GM23338 (cell line): ENCODE measurements around the gene SORD. TPM values are rescaled to one million over a fixed set of nuclear protein-coding genes. Genes with fewer than 3 reads are reported as not detected.

Source experiments
- ATAC-seq: fragments of 200-7000 bp; cut with Tn5 transposase; 3 replicates; pipeline ENCODE4 v1.9.1; 2020
- DNase-seq: peaks from one replicate; pipeline ENCODE4 v3.0.0-alpha.2; 2015; ENCODE audit warnings: low spot score
- H2AFZ ChIP-seq: fragments of 200-600 bp; sonication (generic); 2 replicates; pipeline ENCODE4 v1.8.0; 2016; ENCODE audit warnings: antibody characterized with exemption, mild to moderate bottlenecking, moderate library complexity
- H3F3A ChIP-seq: fragments of 200-600 bp; sonication (generic); replicated peaks from 2 replicates; pipeline ENCODE4 v1.8.0; 2017; ENCODE audit warnings: antibody characterized with exemption, mixed run types, low read depth
- H3K27ac ChIP-seq: fragments of 200-600 bp; sonication (generic); 2 replicates; pipeline ENCODE4 v1.6.1; 2016; ENCODE audit warnings: low read depth
- H3K27me3 ChIP-seq: fragments of 200-600 bp; sonication (generic); 2 replicates; pipeline ENCODE4 v1.8.0; 2016; ENCODE audit warnings: mild to moderate bottlenecking, mixed run types, moderate library complexity; ENCODE audit not compliant: insufficient read depth
- H3K36me3 ChIP-seq: fragments of 200-600 bp; sonication (generic); 2 replicates; pipeline ENCODE4 v1.8.0; 2016; ENCODE audit warnings: mild to moderate bottlenecking; ENCODE audit not compliant: insufficient read depth
- H3K4me1 ChIP-seq: fragments of 200-600 bp; sonication (generic); 2 replicates; pipeline ENCODE4 v1.8.0; 2016; ENCODE audit warnings: mild to moderate bottlenecking, moderate library complexity; ENCODE audit not compliant: insufficient read depth
- H3K4me2 ChIP-seq: fragments of 200-600 bp; sonication (generic); 2 replicates; pipeline ENCODE4 v1.7.1; 2017; ENCODE audit warnings: mixed run types
- H3K4me3 ChIP-seq: fragments of 200-600 bp; sonication (generic); 2 replicates; pipeline ENCODE4 v1.6.1; 2016; ENCODE audit warnings: mixed run types
- H3K79me2 ChIP-seq: fragments of 200-600 bp; sonication (generic); replicated peaks from 2 replicates; pipeline ENCODE4 v1.8.0; 2017; ENCODE audit warnings: mild to moderate bottlenecking; ENCODE audit not compliant: insufficient read depth
- H3K9me2 ChIP-seq: fragments of 200-600 bp; sonication (generic); 2 replicates; pipeline ENCODE4 v1.8.0; 2017; ENCODE audit not compliant: insufficient read depth
- H4K20me1 ChIP-seq: fragments of 200-600 bp; sonication (generic); replicated peaks from 2 replicates; pipeline ENCODE4 v1.8.0; 2017; ENCODE audit warnings: mild to moderate bottlenecking; ENCODE audit not compliant: insufficient read depth
- H3K27ac Mint-ChIP-seq: 2 replicates; pipeline ENCODE4 v1.8.0; 2020; ENCODE audit warnings: inconsistent platforms, mild to moderate bottlenecking, moderate library complexity, mixed read lengths
- H3K27me3 Mint-ChIP-seq: 3 replicates; pipeline ENCODE4 v1.8.0; 2022; ENCODE audit warnings: low read depth, mild to moderate bottlenecking, moderate library complexity, mixed read lengths, inconsistent platforms; ENCODE audit not compliant: insufficient read depth, poor library complexity
- H3K36me3 Mint-ChIP-seq: 3 replicates; pipeline ENCODE4 v1.8.0; 2021; ENCODE audit warnings: low read depth, mild to moderate bottlenecking, inconsistent platforms, moderate library complexity, mixed read lengths
- H3K4me1 Mint-ChIP-seq: 3 replicates; pipeline ENCODE4 v1.8.0; 2020; ENCODE audit warnings: mild to moderate bottlenecking, inconsistent platforms, mixed read lengths
- H3K4me3 Mint-ChIP-seq: 3 replicates; pipeline ENCODE4 v1.8.0; 2021; ENCODE audit warnings: moderate library complexity, mild to moderate bottlenecking, inconsistent platforms, mixed read lengths
- H3K9me3 Mint-ChIP-seq: 3 replicates; pipeline ENCODE4 v1.8.0; 2020; ENCODE audit warnings: moderate library complexity, mild to moderate bottlenecking, inconsistent platforms, mixed read lengths
- CREB1 ChIP-seq: fragments of 250-450 bp; sonication (Bioruptor Pico); IDR thresholded peaks from 2 replicates; pipeline ENCODE4 v1.5.0; 2020; ENCODE audit warnings: low read depth, mild to moderate bottlenecking, moderate library complexity
- ETS1 ChIP-seq: IDR thresholded peaks from 2 replicates; pipeline ENCODE4 v1.6.1; 2016; ENCODE audit warnings: antibody characterized with exemption
- EZH2 ChIP-seq: fragments of 200-600 bp; sonication (generic); IDR thresholded peaks from one replicate; pipeline ENCODE4 v1.8.0; 2017; ENCODE audit warnings: antibody characterized with exemption, mild to moderate bottlenecking, low read depth; ENCODE audit not compliant: unreplicated experiment
- EZH2phosphoT487 ChIP-seq: fragments of 200-600 bp; sonication (generic); IDR thresholded peaks from one replicate; pipeline ENCODE4 v1.8.1; 2018; ENCODE audit warnings: antibody characterized with exemption; ENCODE audit not compliant: unreplicated experiment
- JUNB ChIP-seq: IDR thresholded peaks from one replicate; pipeline ENCODE4 v1.6.1; 2016; ENCODE audit warnings: antibody characterized with exemption; ENCODE audit not compliant: unreplicated experiment
- NANOG ChIP-seq: IDR thresholded peaks from 2 replicates; pipeline ENCODE4 v1.6.1; 2016; ENCODE audit warnings: antibody characterized with exemption, borderline replicate concordance
- POLR2AphosphoS5 ChIP-seq: IDR thresholded peaks from 2 replicates; pipeline ENCODE4 v1.6.1; 2016; ENCODE audit warnings: antibody characterized with exemption, low read depth
- STAT1 ChIP-seq: IDR thresholded peaks from one replicate; pipeline ENCODE4 v1.6.1; 2016; ENCODE audit warnings: antibody characterized with exemption; ENCODE audit not compliant: unreplicated experiment
- ZNF114 ChIP-seq: fragments of 250-450 bp; sonication (Bioruptor Pico); IDR thresholded peaks from 2 replicates; pipeline ENCODE4 v1.5.0; 2020; ENCODE audit warnings: mild to moderate bottlenecking, moderate library complexity
- ZNF331 ChIP-seq: fragments of 250-450 bp; sonication (Bioruptor Pico); IDR thresholded peaks from 2 replicates; pipeline ENCODE4 v1.5.0; 2020; ENCODE audit warnings: low read depth, mild to moderate bottlenecking, moderate library complexity
- ZNF462 ChIP-seq: fragments of 250-450 bp; sonication (Bioruptor Pico); IDR thresholded peaks from 2 replicates; pipeline ENCODE4 v1.5.0; 2020; ENCODE audit warnings: mild to moderate bottlenecking, moderate library complexity
- polyA plus RNA-seq: library from polyadenylated mRNA; unstranded; fragments of >200 nt; fragmentation: Nextera tagmentation; extraction: Ambion mirVana; gene quantifications from 2 replicates; pipeline ENCODE4 v1.2.1, GENCODE V29; 2016
- total RNA-seq: library from RNA; depleted of rRNA; stranded (reverse); fragments of >200 nt; shearing (Covaris generic); gene quantifications from 2 replicates; pipeline ENCODE4 v1.2.3, GENCODE V29; 2014
- TF ChIP-seq, protein P1 (sequence below), 2 experiments: fragments of 200-600 bp in 1 of 2; sonication (generic) in 1 of 2; conservative IDR thresholded peaks; 2 replicates each; pipeline versions ENCODE4 v1.5.1 to v1.6.1; 2016 to 2017; ENCODE audit warnings: antibody characterized with exemption in 2 of 2, low read depth in 2 of 2, mild to moderate bottlenecking in 2 of 2, moderate library complexity in 1 of 2
- TF ChIP-seq, protein P2 (sequence below): IDR thresholded peaks from one replicate; pipeline ENCODE4 v1.6.1; 2018; ENCODE audit warnings: antibody characterized with exemption; ENCODE audit not compliant: unreplicated experiment

The SORD gene
- total and polyA plus RNA-seq, 2 experiments from 2014 or later: 12.5 to 55.0 TPM

DNA sequence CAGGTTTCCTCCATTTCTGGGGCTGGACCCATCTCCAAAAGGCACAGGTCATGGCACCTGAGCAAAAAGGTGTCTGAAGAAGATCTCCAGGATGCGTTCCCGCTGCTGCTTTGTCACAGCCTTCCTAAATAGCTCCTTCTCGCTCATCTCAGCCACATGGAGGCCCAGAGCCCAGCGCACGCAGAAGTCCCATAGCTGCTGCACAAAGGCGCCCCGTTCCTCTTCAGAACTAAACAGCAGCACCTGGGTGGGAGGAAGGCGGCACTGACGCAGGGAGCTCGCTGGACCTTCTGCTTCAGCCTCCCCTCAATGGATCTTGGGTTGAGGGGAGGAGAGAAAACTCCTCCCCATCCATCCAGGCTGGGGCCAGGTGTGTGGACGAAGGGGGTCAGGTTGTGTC is 82.6 kb downstream of the SORD start:
- Histone ChIP-seq H4K20me1 (no peaks in the 10 kb centered on the region), H3K4me2 (no peak overlapping the region), H3K79me2 (no peaks in the 10 kb centered on the region), H3K27me3 (peaks cover 25% of the 10 kb centered on the region), H3K36me3 (no peaks in the 10 kb centered on the region), H3K9me2 (no peaks in the 10 kb centered on the region), H3K4me1 (peaks cover 10% of the 10 kb centered on the region), H3K4me3 (no peak overlapping the region), H3F3A (no peaks in the 10 kb centered on the region), H2AFZ (no peak overlapping the region), H3K27ac (no peak overlapping the region)
- H3K27me3 Mint-ChIP-seq: peaks cover 26% of the 10 kb centered on the region
- peaks cover 14% of the 10 kb centered on the region for H3K4me1 Mint-ChIP-seq
- no peaks in the 10 kb centered on the region for H3K9me3 Mint-ChIP-seq
- H3K27ac Mint-ChIP-seq: no peak overlapping the region
- no peak overlapping the region for H3K4me3 Mint-ChIP-seq
- ATAC-seq (no peak), DNase-seq (no peak)
- H3K36me3 Mint-ChIP-seq: no peaks in the 10 kb centered on the region
- no peak for TF ChIP-seq EZH2
- TF ChIP-seq, protein P1, sequence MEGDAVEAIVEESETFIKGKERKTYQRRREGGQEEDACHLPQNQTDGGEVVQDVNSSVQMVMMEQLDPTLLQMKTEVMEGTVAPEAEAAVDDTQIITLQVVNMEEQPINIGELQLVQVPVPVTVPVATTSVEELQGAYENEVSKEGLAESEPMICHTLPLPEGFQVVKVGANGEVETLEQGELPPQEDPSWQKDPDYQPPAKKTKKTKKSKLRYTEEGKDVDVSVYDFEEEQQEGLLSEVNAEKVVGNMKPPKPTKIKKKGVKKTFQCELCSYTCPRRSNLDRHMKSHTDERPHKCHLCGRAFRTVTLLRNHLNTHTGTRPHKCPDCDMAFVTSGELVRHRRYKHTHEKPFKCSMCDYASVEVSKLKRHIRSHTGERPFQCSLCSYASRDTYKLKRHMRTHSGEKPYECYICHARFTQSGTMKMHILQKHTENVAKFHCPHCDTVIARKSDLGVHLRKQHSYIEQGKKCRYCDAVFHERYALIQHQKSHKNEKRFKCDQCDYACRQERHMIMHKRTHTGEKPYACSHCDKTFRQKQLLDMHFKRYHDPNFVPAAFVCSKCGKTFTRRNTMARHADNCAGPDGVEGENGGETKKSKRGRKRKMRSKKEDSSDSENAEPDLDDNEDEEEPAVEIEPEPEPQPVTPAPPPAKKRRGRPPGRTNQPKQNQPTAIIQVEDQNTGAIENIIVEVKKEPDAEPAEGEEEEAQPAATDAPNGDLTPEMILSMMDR (conservative IDR thresholded peaks at IDR 0.05; ENCODE audit: low read depth in 2 of 2): no peak
- no peak for TF ChIP-seq ZNF331 (CRISPR knock-in tag)
- TF ChIP-seq POLR2AphosphoS5: no peak
- TF ChIP-seq STAT1: no peak
- TF ChIP-seq JUNB: no peak
- TF ChIP-seq ETS1: no peak
- TF ChIP-seq ZNF114 (CRISPR knock-in tag): no peak
- TF ChIP-seq ZNF462 (CRISPR knock-in tag): no peak
- no peak for TF ChIP-seq CREB1 (CRISPR knock-in tag)
- TF ChIP-seq, protein P2, sequence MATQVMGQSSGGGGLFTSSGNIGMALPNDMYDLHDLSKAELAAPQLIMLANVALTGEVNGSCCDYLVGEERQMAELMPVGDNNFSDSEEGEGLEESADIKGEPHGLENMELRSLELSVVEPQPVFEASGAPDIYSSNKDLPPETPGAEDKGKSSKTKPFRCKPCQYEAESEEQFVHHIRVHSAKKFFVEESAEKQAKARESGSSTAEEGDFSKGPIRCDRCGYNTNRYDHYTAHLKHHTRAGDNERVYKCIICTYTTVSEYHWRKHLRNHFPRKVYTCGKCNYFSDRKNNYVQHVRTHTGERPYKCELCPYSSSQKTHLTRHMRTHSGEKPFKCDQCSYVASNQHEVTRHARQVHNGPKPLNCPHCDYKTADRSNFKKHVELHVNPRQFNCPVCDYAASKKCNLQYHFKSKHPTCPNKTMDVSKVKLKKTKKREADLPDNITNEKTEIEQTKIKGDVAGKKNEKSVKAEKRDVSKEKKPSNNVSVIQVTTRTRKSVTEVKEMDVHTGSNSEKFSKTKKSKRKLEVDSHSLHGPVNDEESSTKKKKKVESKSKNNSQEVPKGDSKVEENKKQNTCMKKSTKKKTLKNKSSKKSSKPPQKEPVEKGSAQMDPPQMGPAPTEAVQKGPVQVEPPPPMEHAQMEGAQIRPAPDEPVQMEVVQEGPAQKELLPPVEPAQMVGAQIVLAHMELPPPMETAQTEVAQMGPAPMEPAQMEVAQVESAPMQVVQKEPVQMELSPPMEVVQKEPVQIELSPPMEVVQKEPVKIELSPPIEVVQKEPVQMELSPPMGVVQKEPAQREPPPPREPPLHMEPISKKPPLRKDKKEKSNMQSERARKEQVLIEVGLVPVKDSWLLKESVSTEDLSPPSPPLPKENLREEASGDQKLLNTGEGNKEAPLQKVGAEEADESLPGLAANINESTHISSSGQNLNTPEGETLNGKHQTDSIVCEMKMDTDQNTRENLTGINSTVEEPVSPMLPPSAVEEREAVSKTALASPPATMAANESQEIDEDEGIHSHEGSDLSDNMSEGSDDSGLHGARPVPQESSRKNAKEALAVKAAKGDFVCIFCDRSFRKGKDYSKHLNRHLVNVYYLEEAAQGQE: no peak
- TF ChIP-seq NANOG: no peak
- TF ChIP-seq EZH2phosphoT487: no peak
